GM21526 (cell line): ENCODE data around the gene ECM2.

Experiments
- ATAC-seq: cut with Tn5 transposase; IDR thresholded peaks from one replicate; pipeline ENCODE4 v1.9.1; 2021; ENCODE audit warnings: moderate library complexity; ENCODE audit not compliant: unreplicated experiment, low FRiP score

The ECM2 gene

DNA sequence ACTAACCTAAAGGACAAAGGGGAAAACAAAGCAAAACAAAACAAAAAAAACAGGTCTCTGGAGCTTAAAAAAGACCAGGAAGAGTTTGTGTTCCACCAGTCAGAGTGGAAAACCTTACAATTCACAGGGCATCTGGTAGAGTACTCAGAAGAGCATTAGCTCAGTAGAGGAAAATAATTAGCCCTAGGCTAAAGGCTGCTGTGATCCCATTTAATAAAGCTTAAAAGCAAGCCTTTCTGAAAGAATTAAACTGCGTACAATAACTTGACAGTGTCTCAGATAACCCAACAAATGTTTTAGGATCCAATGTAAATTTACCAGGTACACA is 7.3 kb downstream of the ECM2 start:
- ATAC-seq: no peak

DNA sequence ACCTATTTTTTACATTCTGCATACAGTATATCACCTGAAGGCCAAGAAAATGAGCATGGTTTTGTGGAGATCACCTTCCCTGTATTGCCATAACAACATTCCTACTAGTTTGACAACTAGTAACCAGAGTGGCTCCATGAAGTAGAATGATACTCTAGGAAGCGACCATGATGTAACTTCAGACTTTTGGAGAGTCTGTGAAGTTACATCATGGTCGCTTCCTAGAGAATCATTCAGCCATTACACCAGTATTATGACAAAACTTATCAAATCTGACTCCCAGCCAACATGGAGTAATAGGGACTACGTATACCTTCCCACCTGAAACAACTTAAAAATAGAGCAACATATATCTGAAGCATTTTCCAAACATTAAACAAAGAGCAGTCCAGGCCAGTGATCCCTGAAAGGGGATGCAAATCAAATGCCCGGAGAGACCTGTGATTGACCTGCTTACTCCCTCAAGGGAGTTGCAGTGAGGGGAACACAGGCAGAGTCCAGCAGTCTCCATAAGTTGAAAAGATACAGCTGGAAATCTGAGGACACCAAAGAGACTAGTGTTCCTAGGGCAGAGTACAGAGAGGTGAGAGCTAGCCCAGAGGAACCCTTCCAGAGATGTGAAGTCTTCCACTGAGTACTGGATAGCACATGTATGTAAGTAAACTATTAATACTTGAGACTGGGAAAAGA is 7.8 kb downstream of the ECM2 start:
- ATAC-seq: no peak

DNA sequence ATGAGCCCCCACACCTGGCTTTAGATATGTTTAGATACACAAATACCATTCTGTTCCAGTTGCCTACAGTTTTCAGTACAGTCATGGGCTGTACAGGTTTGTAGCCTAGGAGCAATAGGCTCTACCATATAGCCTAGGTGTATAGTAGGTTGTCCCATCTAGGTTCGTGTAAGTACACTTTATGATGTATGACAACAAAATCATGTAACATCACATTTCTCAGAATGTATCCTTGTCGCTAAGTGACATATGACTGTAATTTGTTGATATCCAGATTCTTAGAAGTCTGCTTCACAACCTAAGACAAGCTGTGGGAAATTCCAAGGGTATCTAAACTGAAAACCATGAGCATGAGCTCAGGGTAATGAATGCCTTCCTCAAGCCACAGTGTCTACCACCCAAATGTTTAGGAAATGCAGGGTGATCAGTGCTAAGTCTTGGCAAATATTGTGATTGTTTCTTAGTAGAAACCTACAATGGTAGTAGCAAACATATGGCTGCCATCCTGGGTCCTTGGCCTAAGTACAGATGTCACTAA is 8.4 kb downstream of the ECM2 start:
- ATAC-seq: no peak

DNA sequence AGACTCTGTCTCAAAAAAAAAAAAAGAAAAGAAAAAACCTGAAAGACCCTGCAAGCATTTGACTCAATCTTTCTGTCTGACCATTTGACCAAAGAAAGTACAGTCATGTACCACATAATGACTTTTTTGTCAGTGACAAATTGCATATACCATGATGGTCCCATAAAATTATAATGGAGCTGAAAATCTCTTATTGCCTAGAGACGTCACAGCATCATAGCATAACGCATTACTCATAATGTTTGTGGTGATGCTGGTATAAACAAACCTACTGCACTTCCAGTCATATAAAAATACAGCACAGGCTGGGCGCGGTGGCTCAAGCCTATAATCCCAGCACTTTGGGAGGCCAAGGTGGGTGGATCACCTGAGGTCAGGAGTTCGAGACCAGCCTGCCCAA is 10.5 kb downstream of the ECM2 start:
- ATAC-seq: no peak

DNA sequence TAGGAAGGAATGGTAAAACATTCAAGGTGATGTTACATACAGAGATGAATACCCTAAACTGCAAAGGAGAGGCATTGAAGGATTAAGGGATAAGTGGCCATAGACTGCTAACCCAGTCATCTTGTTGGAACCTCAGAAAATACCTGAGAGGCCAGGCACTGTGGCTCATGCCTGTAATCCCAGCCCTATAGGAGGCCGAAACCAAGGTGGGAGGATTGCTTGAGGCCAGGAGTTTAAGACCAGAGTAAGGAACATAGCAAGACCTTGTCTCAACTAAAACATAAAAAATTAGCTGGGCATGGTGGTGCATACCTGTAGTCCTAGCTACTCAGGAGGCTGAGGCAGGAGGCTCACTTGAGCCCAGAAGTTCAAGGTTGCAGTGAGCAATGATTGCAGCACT is 10.9 kb downstream of the ECM2 start:
- no peak for ATAC-seq

DNA sequence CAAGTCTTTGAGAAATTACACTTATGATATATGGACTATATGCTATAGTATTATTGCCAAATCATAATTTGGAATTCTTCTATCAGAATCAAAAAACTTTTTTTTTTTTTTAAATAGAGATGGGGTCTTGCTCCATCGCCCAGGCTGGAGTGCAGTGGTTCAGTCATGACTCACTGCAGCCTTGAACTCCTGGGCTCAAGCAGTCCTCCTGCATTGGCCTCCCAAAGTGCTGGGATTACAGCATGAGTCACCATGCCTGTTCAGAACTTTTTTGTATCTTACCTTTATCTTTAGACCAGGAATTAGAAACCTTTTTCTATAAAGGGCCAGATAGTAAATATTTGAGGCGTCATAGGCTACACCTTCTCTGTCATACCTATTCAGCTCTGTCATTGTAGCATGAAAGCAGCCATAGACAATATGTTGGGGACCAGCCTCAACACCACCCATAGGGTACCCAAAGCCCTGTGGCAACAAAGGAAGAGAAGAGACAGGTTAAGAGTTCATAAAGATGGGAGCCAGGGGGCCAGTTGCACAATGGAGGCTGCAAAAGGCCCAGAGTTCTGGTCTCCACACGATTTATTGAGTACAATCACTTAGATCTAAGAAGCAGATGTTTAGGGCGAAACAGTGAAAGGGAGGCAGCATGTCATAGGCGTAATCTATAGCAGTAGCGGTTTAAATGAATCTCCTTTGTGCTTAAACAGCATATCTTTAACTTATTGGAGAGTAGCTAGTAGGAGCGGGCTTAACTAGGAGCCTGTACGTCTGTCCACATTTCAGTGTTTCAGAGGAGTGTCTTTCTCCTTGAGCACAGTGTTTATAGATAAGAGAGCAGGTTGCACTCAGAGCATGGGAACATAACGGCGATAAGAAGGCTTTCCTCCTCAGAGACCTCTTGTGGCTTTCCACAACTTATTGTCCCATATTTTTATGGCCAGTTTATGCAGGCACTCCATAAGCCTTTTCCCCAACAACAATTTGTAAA is 12.5 kb downstream of the ECM2 start:
- ATAC-seq: no peak

DNA sequence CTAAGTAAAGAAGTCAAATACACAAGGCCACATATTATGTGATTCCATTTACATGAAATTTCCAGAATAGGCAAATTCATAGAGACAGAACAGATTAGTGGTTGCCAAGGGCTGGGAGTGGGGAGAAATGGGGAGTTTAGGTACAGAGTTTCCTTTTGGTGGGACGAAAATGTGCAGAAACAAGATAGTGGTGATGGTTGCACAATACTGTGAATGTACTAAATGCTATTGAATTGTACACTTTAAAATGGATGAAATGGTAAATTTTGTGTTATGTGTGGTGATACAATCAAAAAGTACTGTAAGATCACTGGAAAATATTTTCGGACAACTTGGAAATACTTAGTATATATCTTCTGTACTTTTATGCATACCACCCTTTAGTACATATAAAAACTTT is 15.0 kb downstream of the ECM2 start:
- no peak for ATAC-seq

DNA sequence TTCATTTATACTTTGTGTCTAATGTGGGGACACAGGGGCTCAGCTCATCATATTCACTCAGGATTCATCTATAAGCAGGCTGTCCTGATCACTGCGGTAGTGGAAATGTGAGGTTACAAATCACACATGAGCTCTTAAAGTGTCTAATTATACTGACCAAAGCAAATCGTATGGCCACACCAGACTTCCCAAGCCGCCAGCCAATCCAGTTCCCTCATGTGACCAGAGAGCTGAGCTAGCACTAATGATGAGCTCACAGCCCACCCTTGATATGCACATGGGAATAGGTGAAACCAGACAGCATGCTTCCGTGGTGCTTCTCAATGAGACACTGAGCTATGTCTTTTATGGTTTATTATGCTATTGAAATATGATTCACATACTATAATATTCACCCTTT is 17.6 kb downstream of the ECM2 start:
- no peak for ATAC-seq

DNA sequence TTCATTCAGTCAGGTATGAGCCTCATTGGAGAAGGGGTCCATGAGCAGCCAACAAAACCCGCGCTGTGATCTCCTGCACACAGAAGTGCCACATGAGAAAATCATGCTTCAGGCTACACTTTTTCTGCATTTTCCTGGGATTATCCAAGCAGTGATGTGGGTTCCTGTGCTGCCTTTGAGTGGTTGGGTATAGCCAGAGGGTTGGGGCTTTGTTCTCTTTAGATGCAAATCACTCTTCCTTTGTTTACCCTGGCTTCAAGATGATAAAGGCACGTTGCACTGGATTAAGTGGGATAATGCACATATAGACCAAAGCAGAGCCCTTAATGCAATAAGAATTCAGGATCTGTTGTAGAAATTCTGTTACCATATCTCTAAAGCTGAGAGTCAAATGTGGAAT is 18.7 kb downstream of the ECM2 start:
- ATAC-seq: no peak

DNA sequence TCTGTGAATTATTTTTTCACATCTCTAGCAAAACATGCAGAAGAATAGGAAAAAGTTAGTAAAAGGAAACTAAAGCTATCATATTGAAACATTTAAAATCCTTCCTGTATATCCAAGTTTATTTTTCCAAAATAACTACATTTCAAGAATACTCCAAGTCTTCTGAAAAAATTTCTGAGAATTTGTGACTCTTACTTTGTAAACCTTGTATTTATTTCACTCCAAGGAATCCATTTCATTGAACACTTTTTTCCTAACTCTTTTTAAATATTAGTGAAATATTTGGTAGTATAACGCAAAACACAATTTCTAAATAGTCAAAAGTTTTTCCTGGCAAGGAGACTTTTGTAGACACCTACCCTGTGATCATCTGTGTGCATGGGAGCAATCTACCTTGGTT is 19.3 kb downstream of the ECM2 start:
- no peak for ATAC-seq

DNA sequence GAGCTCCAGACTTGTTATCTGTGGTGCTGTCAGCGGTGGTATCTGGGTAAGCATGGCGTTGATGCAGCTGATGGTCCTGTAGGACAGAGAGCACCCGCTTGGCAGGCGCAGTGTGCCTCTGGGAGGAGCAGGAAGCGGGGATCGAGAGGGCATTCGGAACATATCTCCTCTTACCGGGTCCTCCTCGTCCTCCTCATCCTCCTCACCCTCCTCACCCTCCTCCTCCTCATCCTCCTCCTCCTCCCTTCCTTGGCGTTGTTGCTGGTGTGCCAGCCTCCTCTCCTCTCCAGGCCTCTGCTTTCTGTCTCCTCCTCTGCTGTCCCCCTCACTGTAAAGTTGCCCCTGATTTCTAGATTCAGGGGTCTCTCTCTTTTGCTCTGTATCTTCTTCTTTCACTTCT is 21.2 kb downstream of the ECM2 start:
- ATAC-seq: no peak

DNA sequence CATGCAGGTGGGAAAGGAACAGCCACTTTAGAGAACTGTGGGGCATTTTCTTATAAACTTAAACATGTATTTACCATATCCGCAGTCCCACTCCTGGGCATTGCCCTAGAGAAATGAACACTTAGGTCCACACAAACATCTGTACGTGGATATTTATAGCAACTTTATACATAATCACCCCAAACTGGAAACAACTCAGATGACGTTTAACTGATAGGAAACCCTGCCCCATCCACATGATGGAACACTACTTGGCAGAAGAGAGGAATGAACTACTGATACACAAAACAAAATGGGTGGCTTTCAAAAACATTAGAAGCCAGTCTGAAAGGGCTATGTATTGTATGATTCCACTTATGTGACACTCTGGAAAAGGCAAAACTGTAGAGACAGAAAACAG is 22.4 kb downstream of the ECM2 start:
- no peak for ATAC-seq

DNA sequence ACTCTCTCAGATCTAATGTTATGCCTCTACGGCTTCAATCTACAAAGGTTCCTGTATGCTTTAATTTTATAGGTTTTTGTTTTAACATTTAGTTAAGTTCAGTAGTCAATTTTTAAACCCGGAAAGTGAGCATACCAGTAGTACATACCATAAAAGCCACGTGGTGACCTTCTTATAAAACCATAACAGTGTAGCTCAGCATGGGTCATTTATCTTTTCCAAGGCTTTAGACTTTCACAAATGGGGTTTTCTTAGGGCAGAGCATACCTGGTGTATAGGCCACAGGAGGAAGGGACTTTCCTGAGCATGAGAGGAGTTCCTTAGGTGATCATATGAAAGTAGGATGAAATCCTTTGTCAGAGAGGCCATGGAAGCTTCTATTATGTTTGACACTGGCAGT is 23.2 kb downstream of the ECM2 start:
- no peak for ATAC-seq

DNA sequence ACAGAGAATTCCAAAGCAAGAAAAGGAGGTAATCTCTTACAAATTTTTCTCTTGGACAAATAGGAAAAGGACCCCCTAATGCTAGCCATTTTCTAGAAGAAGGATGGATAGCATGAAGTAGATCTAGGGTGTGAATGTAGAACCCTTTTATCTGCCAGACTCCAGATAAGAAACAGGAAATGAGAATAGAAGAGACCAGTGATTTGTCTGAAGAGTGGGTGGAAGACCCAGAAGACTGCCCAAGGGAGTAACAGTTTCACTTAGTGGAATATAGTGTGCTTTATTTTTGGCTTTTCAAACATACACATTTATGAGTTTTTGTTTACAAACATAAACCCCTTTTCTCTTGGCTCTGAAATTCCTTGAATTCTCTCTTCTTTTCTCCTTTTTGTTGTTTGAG is 25.0 kb downstream of the ECM2 start:
- ATAC-seq: no peak

DNA sequence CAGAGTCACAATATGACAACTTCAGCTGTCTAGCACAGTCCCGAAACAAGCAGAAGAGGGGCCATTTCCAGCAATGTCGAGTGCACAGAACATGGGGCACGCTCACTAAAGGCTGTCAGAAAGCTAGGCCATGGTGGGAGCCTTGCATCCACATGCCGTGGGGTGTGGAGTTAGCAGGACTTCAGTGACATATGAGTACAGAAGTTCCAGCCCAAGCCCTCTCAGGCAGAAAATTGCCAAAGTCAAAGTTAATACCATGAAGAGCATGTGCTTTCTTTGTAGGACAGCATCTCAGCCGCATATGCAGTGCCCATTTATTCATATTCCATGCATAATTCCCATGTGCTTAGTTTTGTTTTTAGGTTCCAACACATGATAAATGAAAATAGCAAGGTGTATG is 26.7 kb downstream of the ECM2 start:
- ATAC-seq: no peak

DNA sequence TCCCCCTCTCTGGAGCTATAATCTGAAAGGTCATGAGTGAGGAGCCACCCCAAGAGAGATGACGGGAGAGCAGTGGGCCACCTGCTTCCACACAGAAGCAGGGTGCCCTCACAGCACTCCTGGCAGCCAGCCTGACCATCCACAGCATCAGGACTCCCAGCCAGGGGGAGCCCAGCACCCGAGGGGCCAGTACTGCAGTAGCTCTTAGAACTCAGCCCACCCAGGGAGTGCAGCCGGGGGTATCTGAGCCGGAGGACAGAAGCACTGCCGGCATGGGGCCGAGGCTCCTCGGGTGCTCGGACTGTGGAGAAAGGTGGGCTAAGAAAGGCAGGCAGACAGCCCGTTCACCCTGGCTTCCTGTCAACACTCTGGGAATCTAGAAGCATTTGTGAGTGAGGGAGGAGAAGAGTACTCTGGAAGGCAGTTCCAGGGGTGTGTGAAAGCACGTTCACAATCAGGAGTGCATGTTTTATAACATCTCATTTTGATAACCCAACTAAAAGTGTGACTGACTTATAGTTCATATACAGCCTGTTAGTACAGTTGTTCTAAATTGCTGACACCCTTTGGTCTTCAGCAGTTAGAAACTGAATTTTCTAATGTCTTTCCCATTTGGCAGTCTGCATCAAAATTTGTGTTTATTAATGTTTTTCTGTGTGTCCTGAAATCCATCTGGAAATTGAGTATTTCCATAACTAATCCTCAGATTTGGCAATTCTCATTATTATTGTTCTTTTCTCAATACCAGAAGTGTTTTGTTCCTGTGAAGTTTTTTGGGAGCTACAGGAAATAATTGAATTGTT is 27.6 kb downstream of the ECM2 start:
- no peak for ATAC-seq

DNA sequence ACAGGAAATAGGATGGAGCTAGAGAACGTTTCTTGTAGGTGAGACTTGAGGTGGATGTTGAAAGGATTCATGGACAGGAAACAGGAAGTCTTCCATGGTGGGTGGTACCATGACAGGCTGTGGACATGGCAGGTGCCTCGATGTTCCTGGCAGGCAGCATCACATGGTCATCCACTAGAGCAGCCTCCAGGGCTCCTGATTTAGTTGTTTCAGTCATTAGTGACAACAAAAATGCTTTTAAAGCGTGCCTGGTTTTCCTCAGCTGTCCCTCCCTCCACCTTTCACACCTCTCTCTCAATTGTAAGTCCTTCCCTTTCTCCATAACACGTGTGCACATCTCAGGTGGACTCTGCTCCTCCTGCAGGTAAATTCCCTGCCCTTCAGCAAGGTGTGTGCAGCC is 28.3 kb downstream of the ECM2 start:
- ATAC-seq: no peak

DNA sequence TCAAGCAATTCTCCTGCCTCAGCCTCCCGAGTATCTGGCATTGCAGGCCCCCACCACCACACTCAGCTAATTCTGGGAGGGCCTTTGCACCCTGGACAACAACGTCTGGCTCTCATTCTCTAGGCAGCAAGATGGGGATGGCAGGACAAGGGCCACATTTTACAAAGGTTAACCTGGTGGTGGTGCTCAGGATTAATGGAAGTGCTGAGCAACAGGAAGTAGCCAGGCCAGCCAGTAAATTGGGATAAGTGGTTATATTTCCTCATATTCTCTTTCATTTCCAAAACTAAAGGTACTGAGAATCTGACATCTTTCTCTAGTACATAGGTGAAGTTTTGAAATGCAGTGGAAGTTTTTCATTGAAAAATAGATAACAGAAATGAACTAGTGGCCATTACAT is 28.8 kb downstream of the ECM2 start:
- no peak for ATAC-seq

DNA sequence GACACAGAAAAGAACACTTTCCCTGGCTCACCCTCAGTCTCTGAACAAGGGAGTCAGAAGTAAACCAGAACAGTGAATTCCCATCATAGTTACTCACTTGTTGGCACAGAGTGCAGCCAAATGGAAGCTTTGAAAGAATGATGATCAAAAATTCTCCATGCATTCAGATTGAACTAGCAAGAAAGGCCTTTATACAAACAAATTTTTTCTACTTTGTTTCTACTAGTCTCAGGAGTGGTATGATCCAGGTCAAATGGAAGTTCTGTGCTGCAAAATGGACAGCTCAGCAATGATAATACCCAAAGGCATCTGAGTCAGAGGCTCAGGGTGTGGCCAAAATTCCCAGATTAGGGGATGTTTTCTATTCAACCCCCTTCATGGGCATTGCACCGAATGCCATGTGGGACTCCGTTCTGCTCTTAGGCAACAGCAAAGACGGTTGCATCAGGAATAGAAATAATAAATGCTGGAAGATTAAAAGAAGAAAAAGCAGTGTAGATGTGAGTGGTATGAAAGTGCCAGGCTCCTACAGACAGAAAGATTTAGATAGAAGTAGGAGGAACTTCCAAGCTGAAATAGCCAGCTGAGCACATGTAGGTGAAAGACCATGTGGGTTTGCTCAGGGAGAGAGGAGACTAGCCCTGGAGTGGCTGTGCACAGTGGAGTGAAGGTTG is 29.5 kb downstream of the ECM2 start:
- ATAC-seq: no peak

DNA sequence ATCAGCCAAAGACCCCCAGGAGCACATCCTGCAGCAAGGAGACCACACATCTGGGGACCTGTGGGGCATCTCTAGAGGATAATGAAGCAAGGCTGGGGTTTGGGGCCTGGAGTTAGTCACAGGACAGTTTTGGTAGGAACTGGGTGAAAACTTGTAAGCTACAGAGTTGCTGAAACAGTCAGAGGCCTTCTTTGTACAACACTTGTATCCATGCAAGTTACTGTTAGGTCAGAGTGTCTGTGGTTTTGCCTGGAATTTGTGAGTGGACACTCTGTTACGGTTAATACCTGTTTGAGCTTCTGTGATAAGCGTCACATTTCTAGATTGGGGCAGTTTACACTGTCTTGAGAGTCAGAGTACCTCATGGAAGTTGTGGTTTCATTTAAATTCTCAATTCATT is 30.9 kb downstream of the ECM2 start:
- no peak for ATAC-seq

DNA sequence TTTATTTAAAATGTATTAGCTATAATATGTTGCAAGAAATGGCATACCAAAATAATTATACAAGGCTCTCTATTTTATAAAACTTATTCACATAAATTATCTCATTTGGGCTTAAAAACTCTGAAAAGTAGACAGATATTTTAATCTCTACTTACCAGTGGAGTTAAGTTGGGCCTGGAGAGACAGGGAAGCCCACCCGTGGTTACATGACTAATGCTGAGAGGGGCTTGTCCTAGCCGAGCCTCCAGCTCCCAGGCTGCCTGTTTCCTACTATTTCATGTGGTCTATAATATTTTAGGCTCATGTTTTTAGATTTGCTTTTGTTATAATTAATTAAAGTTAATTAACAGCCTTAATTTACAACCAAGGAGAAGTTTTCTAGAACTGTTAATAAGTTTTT is 32.6 kb downstream of the ECM2 start:
- no peak for ATAC-seq
